Psoas muscle (tissue), 8 donors: ENCODE results near the gene APIP. TPM values are rescaled to one million over a fixed set of nuclear protein-coding genes. Genes with fewer than 3 reads are reported as not detected.

Experiments used
- ATAC-seq, 4 donors: fragments of 200-7000 bp; cut with Tn5 transposase; one replicate each; pipeline ENCODE4 v1.9.1; 2020; ENCODE audit warnings: moderate library complexity in 3 of 4, mild to moderate bottlenecking in 2 of 4
- DNase-seq, 2 donors: peaks; one replicate each; pipeline ENCODE4 v3.0.0-alpha.2; 2020
- H3K27ac ChIP-seq: fragments of 200-600 bp; one replicate; pipeline ENCODE4 v1.8.0; 2022
- H3K27me3 ChIP-seq, 3 donors: fragments of 200-600 bp in 1 of 3; one replicate each; pipeline versions ENCODE4 v1.6.1 to v1.8.0; 2013 to 2022; ENCODE audit warnings: low read length in 2 of 3, mild to moderate bottlenecking in 2 of 3, moderate library complexity in 1 of 3; ENCODE audit not compliant: insufficient read depth in 3 of 3
- H3K36me3 ChIP-seq, 2 donors: fragments of 200-600 bp in 1 of 2; one replicate each; pipeline versions ENCODE4 v1.6.1 to v1.8.0; 2013 to 2022; ENCODE audit warnings: low read depth in 1 of 2, mild to moderate bottlenecking in 1 of 2, moderate library complexity in 1 of 2; ENCODE audit not compliant: insufficient read depth in 1 of 2
- H3K4me1 ChIP-seq: fragments of 200-600 bp; one replicate; pipeline ENCODE4 v1.8.0; 2022
- H3K4me3 ChIP-seq: fragments of 200-600 bp; one replicate; pipeline ENCODE4 v1.8.0; 2022; ENCODE audit warnings: mild to moderate bottlenecking
- H3K9me3 ChIP-seq: fragments of 200-600 bp; one replicate; pipeline ENCODE4 v1.8.0; 2022
- WGBS, 3 donors: extraction: QIAGEN DNeasy Blood & Tissue Kit; methylation state at CpG; one replicate each; pipeline versions ENCODE4 v1.1.6 to v1.1.7; 2013; 5-methylcytosine and 5-hydroxymethylcytosine counted together
- intact Hi-C, 2 donors: fragments of 100-400 bp; cut with DNase I; formaldehyde crosslinking; loops; one replicate each; pipeline versions ENCODE4 v1.11.0 to v1.14.2; 2022
- polyA plus RNA-seq, 3 donors: library from polyadenylated mRNA; stranded (reverse); fragments of 200-250 nt; gene quantifications; one replicate each; pipeline ENCODE4 v1.2.3, GENCODE V29; 2013
- total RNA-seq, 4 donors: library from RNA; stranded (reverse); fragmentation: NEBNext Ultra II Directional in 2 of 4; extraction: Animal tissue kit (Norgen Biotek cat#: 25700) in 2 of 4; gene quantifications; one replicate each; pipeline versions ENCODE4 v1.2.1 to v1.2.4, GENCODE V29; 2021 to 2023
- TF ChIP-seq, protein P1 (sequence below): fragments of 200-600 bp; IDR thresholded peaks from one replicate; pipeline ENCODE4 v1.8.0; 2022; ENCODE audit warnings: antibody characterized with exemption
- donor health status: healthy with polysubstance abuse.
- donor health status: DM: no; HTN: no; CAD: no; lungs with moderate emphysema.
- donor health status: Bipolar disorder and iron deficiency.
- donor health status: healthy.
- donor health status: DM: yes; HTN: yes; CAD: no.
- donor health status: DM: no; HTN: no; CAD: no.
- donor health status: DM: no; HTN: no; CAD: no.
- donor health status: DM: yes; HTN: yes; CAD: no.

Gene APIP
- total and polyA plus RNA-seq, 7 donors: 24.1 to 47.2 (median 40.9) TPM

DNA sequence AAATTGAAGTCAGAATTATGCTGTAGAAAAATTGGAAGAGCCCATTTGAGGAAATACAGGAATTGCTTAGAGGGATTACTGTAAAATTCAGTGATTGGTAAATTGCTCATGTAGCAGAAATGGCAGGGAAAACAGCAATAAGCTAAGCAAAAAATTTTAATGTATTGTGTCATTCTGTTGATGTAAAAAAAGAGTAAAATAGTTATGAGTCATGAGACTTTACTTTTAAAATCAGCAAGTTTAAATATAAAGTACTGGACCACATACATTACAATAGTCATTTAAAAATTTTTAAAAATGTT, 10.6 kb upstream of the APIP start:
- ATAC-seq (no peak), DNase-seq (no peak)
- Histone ChIP-seq H3K4me1 (peaks cover 60% of the 10 kb centered on the region), H3K36me3 (peaks cover 0 to 5% of the 10 kb centered on the region in 2 donors), H3K27me3 (no peaks in the 10 kb centered on the region), H3K9me3 (no peaks in the 10 kb centered on the region), H3K4me3 (no peak overlapping the region), H3K27ac (no peak overlapping the region)
- intact Hi-C loops: loop anchor here (1.0 to 5.0 kb wide), 5 partner anchors 310 to 559 kb away; no protein-coding TSS in a partner anchor
- TF ChIP-seq, protein P1, sequence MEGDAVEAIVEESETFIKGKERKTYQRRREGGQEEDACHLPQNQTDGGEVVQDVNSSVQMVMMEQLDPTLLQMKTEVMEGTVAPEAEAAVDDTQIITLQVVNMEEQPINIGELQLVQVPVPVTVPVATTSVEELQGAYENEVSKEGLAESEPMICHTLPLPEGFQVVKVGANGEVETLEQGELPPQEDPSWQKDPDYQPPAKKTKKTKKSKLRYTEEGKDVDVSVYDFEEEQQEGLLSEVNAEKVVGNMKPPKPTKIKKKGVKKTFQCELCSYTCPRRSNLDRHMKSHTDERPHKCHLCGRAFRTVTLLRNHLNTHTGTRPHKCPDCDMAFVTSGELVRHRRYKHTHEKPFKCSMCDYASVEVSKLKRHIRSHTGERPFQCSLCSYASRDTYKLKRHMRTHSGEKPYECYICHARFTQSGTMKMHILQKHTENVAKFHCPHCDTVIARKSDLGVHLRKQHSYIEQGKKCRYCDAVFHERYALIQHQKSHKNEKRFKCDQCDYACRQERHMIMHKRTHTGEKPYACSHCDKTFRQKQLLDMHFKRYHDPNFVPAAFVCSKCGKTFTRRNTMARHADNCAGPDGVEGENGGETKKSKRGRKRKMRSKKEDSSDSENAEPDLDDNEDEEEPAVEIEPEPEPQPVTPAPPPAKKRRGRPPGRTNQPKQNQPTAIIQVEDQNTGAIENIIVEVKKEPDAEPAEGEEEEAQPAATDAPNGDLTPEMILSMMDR: no peak

DNA sequence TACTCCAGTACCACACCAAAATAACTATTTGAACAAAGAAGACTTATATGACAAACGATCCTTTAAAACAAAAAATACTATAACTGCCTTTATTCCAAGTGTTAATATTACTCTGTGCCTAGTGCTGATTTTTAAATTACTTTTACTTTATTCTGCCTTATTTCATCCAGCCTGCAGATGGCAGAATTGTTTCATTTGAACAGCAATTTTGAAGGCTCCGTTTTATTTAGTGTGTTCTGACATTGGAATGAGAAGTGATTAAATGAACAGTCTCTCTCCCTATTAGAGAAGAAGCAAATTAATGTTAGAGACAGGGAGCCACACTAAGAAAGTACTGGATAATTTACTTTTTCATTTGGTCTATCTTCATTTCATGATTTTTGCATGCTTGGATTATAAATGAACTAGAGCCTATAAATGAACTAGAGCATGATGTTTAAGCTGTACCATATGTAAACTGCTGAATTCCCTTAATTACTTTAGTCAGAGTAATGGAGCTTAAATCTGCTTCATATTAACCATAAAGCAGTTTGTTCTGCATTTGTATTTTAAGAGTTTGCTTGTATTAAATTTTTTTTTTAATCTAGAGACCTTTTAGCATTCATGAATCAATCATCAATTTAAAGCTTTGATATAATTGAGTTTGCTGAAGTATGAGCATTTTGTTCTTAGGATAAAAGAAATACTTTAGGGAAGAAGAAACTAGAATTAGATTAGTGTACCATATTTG, 10.1 kb upstream of the APIP start:
- peak in 3 of 4 donors; percentile 61 to 82 (median 65) for ATAC-seq
- H3K27me3 ChIP-seq: no peaks in the 10 kb centered on the region
- H3K4me3 ChIP-seq: no peak overlapping the region
- H3K4me1 ChIP-seq: peaks cover 61% of the 10 kb centered on the region
- intact Hi-C loops: loop anchor here (1.0 to 5.0 kb wide), 5 partner anchors 311 to 559 kb away; no protein-coding TSS in a partner anchor
- TF ChIP-seq, protein P1: peak; percentile 78
- no peak overlapping the region for H3K27ac ChIP-seq
- DNase-seq: no peak
- no peaks in the 10 kb centered on the region for H3K9me3 ChIP-seq
- H3K36me3 ChIP-seq: peaks cover 0 to 1% of the 10 kb centered on the region in 2 donors
- 4 to 12% (median 7%) methylated on average over 2 of the region's 2 CpGs for WGBS, 3 donors

DNA sequence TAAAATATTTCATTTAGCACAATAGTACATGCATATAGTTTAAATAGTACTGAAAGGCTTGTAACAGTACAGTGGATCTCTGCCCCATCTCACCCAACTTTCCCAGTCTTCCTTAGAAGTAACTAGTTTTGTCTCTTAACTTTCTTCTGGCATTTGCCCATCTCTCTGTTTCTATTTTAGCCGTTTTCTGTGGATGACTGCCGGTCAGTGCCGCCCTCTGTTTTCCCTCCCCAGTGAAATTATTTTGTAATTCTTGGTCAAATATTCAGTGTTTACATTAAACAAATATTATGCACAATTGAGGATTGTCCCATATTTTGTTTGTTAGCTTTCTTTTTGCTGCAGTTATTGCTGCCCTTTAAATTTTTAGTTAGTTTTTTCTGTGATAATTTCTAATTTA, 8.5 kb upstream of the APIP start:
- intact Hi-C loops: loop anchor here in 1 of 2 donors (5.0 kb wide), 2 partner anchors 313 to 468 kb away; no protein-coding TSS in a partner anchor
- TF ChIP-seq, protein P1: no peak
- Histone ChIP-seq H3K4me1 (peaks cover 68% of the 10 kb centered on the region), H3K27ac (no peak overlapping the region), H3K36me3 (peaks cover 0 to 3% of the 10 kb centered on the region in 2 donors), H3K27me3 (no peaks in the 10 kb centered on the region), H3K4me3 (no peak overlapping the region), H3K9me3 (no peaks in the 10 kb centered on the region)
- DNase-seq (no peak), ATAC-seq (no peak)
- 11 to 38% (median 20%) methylated on average over 3 of the region's 3 CpGs for WGBS, 3 donors

DNA sequence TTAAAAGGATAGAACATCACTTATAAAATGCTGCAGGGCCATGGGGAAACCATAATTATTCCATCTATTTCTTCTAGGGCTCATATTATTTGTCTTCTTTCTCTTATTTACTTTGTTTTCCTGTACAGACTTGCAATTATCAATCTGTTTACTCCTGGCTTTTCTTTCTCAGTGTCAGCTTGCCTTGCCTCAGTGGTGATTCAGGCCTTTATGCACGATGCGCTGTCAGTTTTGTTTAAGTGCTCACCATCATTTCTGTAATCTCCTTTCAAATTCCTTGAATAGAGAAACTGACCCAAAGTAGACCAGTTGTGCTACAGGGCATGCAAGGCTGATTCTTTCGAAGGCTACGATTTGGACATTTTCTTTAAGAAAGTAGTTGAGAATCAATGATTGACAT, 5.0 kb upstream of the APIP start:
- intact Hi-C loops: no loop called here
- TF ChIP-seq, protein P1: no peak
- Histone ChIP-seq H3K9me3 (no peaks in the 10 kb centered on the region), H3K4me3 (no peak overlapping the region), H3K4me1 (peaks cover 66% of the 10 kb centered on the region), H3K36me3 (peaks cover 0 to 6% of the 10 kb centered on the region in 2 donors), H3K27me3 (no peaks in the 10 kb centered on the region), H3K27ac (no peak overlapping the region)
- ATAC-seq (no peak), DNase-seq (no peak)
- WGBS, 3 donors: 92 to 96% (median 93%) methylated on average over 4 of the region's 4 CpGs
